B cell (primary cell): Measurements from ENCODE around the gene VPREB1.

Source experiments
- CTCF ChIP-seq: fragments of 200-600 bp; IDR thresholded peaks from one replicate; pipeline ENCODE4 v1.8.0; 2022; ENCODE audit warnings: antibody characterized with exemption, mild to moderate bottlenecking
- EZH2 ChIP-seq: IDR thresholded peaks from 2 replicates; pipeline ENCODE4 v1.6.1; 2012; ENCODE audit warnings: borderline replicate concordance, low read depth, mild to moderate bottlenecking, moderate library complexity, low read length; ENCODE audit not compliant: insufficient read depth, poor library complexity, severe bottlenecking

- TF ChIP-seq CTCF: no peak
- no peak for TF ChIP-seq EZH2
Observed at GRCh38 chr22:22218302-22218701, 26.3 kb upstream of the VPREB1 start.
